Endothelial cell of umbilical vein (primary cell): Measurements from ENCODE around the gene RBM38. TPM values are rescaled to one million over a fixed set of nuclear protein-coding genes. Genes with fewer than 3 reads are reported as not detected.

Experiments used
- BruUV-seq: library from RNA; stranded (reverse); fragments of 400-500 nt; replicated peaks from 2 replicates; lab custom pipeline; 2021; lab: Mats Ljungman, UMichigan
- CTCF ChIA-PET: fragments of 300-600, 350-600 bp; sonication (Branson Sonifier 250); formaldehyde crosslinking; loops from one replicate; lab custom pipeline; 2021; ENCODE audit warnings: antibody characterized with exemption, inconsistent platforms; lab: Charles Lee
- POLR2A ChIA-PET: fragments of 300-600, 350-600 bp; sonication (Branson Sonifier 250); formaldehyde crosslinking; loops from one replicate; lab custom pipeline; 2021; ENCODE audit warnings: antibody characterized with exemption, inconsistent platforms; lab: Charles Lee
- DNase-seq: peaks from one replicate; pipeline ENCODE4 v3.0.0-alpha.2; 2011; ENCODE audit warnings: low read depth, low spot score
- FAIRE-seq: peaks from 2 replicates; lab custom pipeline; 2011; peaks lifted over from hg19 to GRCh38; lab: Jason Lieb, UNC
- H2AFZ ChIP-seq: 2 replicates; pipeline ENCODE4 v1.6.0; 2012; ENCODE audit warnings: low read depth, low read length, control low read depth, inconsistent platforms
- H3K27ac ChIP-seq: 2 replicates; pipeline ENCODE4 v1.5.1; 2011; ENCODE audit warnings: low read depth, mild to moderate bottlenecking, control low read depth, low read length, moderate library complexity; ENCODE audit not compliant: insufficient read depth
- H3K27me3 ChIP-seq, 2 experiments: 2 replicates each; pipeline versions ENCODE4 v1.6.0 to v1.6.1; 2011; ENCODE audit warnings: low read length in 2 of 2, mixed read lengths in 1 of 2; ENCODE audit not compliant: control insufficient read depth in 2 of 2, insufficient read depth in 2 of 2
- H3K36me3 ChIP-seq, 2 experiments: 2 replicates in 1 of 2; 3 replicates in 1 of 2; pipeline ENCODE4 v1.5.1; 2011; ENCODE audit warnings: low read length in 2 of 2, mild to moderate bottlenecking in 1 of 2, moderate library complexity in 1 of 2; ENCODE audit not compliant: control insufficient read depth in 2 of 2, insufficient read depth in 2 of 2; ENCODE audit errors: extremely low read depth in 1 of 2
- H3K4me1 ChIP-seq: 3 replicates; pipeline ENCODE4 v1.5.1; 2011; ENCODE audit warnings: mild to moderate bottlenecking, low read length; ENCODE audit not compliant: control insufficient read depth, insufficient read depth; ENCODE audit errors: extremely low read depth
- H3K4me2 ChIP-seq: 2 replicates; pipeline ENCODE4 v1.6.1; 2011; ENCODE audit warnings: low read length, control low read depth, mixed read lengths; ENCODE audit not compliant: insufficient read depth
- H3K4me3 ChIP-seq, 3 experiments: fragments of 200-600 bp in 1 of 3; sonication (generic), shearing (Covaris generic) in 1 of 3; replicated peaks in 1 of 3; 2 replicates each; pipeline ENCODE4 v1.5.1; 2011 to 2016; ENCODE audit warnings: control low read depth in 3 of 3, low read length in 3 of 3, mild to moderate bottlenecking in 2 of 3, inconsistent platforms in 1 of 3, low read depth in 1 of 3, moderate library complexity in 1 of 3; ENCODE audit not compliant: insufficient read depth in 1 of 3
- H3K79me2 ChIP-seq: 2 replicates; pipeline ENCODE4 v1.6.0; 2012; ENCODE audit warnings: low read length, inconsistent platforms; ENCODE audit not compliant: control insufficient read depth, insufficient read depth
- H3K9ac ChIP-seq: replicated peaks from 2 replicates; pipeline ENCODE3; 2011; ENCODE audit warnings: low read length, control low read depth; ENCODE audit not compliant: insufficient read depth; ENCODE audit errors: extremely low read depth
- H3K9me1 ChIP-seq: replicated peaks from 3 replicates; pipeline ENCODE4 v1.6.0; 2011; ENCODE audit warnings: mild to moderate bottlenecking, low read length; ENCODE audit not compliant: control insufficient read depth, insufficient read depth; ENCODE audit errors: extremely low read depth
- H3K9me3 ChIP-seq: replicated peaks from 2 replicates; pipeline ENCODE4 v1.5.1; 2012; ENCODE audit warnings: low read length, inconsistent platforms; ENCODE audit not compliant: control insufficient read depth, insufficient read depth
- H4K20me1 ChIP-seq: replicated peaks from 2 replicates; pipeline ENCODE3; 2011; ENCODE audit warnings: mild to moderate bottlenecking, low read length; ENCODE audit not compliant: control insufficient read depth, insufficient read depth; ENCODE audit errors: extremely low read depth
- CTCF ChIP-seq, 2 donors: IDR thresholded peaks; 1 replicate in 1 of 2; 2 replicates in 1 of 2; pipeline ENCODE4 v1.5.1; 2011; ENCODE audit warnings: low read length in 2 of 2, mild to moderate bottlenecking in 2 of 2, moderate library complexity in 2 of 2, control low read depth in 1 of 2, inconsistent platforms in 1 of 2, low read depth in 1 of 2; ENCODE audit not compliant: insufficient read depth in 1 of 2; ENCODE audit errors: extremely low read depth in 1 of 2
- EZH2 ChIP-seq: IDR thresholded peaks from 2 replicates; pipeline ENCODE4 v1.6.1; 2012; ENCODE audit warnings: borderline replicate concordance, low read depth, mild to moderate bottlenecking, moderate library complexity, low read length, inconsistent platforms; ENCODE audit not compliant: severe bottlenecking
- FOS ChIP-seq: IDR thresholded peaks from 2 replicates; pipeline ENCODE4 v1.6.1; 2011; ENCODE audit warnings: mild to moderate bottlenecking, low read length, moderate library complexity, borderline replicate concordance; ENCODE audit not compliant: insufficient read depth
- GATA2 ChIP-seq: IDR thresholded peaks from 2 replicates; pipeline ENCODE4 v1.7.0; 2011; ENCODE audit warnings: low read depth, mild to moderate bottlenecking, moderate library complexity, mixed read lengths, low read length; ENCODE audit not compliant: insufficient read length, insufficient read depth
- JUN ChIP-seq: IDR thresholded peaks from 2 replicates; pipeline ENCODE4 v1.6.1; 2011; ENCODE audit warnings: borderline replicate concordance, low read depth; ENCODE audit not compliant: insufficient read length, insufficient read depth
- MAX ChIP-seq: IDR thresholded peaks from 2 replicates; pipeline ENCODE4 v1.6.1; 2011; ENCODE audit not compliant: insufficient read depth, insufficient read length
- MYC ChIP-seq: IDR thresholded peaks from one replicate; pipeline ENCODE4 v1.6.1; 2011; ENCODE audit warnings: mild to moderate bottlenecking, low read depth, low read length
- POLR2A ChIP-seq: IDR thresholded peaks from 2 replicates; pipeline ENCODE4 v1.6.1; 2012; ENCODE audit warnings: low read depth, mild to moderate bottlenecking, control low read depth, low read length
- POLR2AphosphoS5 ChIP-seq: IDR thresholded peaks from 2 replicates; pipeline ENCODE4 v1.6.1; 2012; ENCODE audit warnings: low read depth, mild to moderate bottlenecking, control low read depth, low read length, moderate library complexity; ENCODE audit not compliant: insufficient read depth
- dilution Hi-C: fragments of 300-500 bp; cut with MboI; formaldehyde crosslinking; loops from one replicate; pipeline ENCODE4 v1.15.0; 2019; ENCODE audit warnings: low sequenced_read_pairs; ENCODE audit not compliant: extremely low pct_ligation_motif_present
- intact Hi-C: fragments of 100-400 bp; cut with micrococcal nuclease; formaldehyde crosslinking; loops from one replicate; pipeline ENCODE4 v1.10.0; 2022
- polyA plus RNA-seq, 4 experiments: library from polyadenylated mRNA; depleted of rRNA in 3 of 4; stranded (reverse) in 3 of 4; unstranded in 1 of 4; fragments of >200 nt; gene quantifications; 2 replicates each; pipeline versions ENCODE4 v1.2.1 to v1.2.3, GENCODE V29; 2011 to 2012; ENCODE audit warnings: missing spikeins in 1 of 4
- total RNA-seq: library from RNA; stranded (reverse); gene quantifications from 2 replicates; pipeline ENCODE4 v1.2.3, GENCODE V29; 2021

Gene RBM38
- total and polyA plus RNA-seq, 2 donors (not counting 3 experiments of a cell fraction or from before 2014, with no cell fraction given) = 22.1 to 37.4 TPM

- no peaks in the 10 kb centered on the region for H3K36me3 ChIP-seq
- H3K4me2 ChIP-seq = no peak overlapping the region
- peaks cover 4 to 8% of the 10 kb centered on the region in 2 experiments for H3K27me3 ChIP-seq
- intact Hi-C loops (no loop called here), dilution Hi-C loops (no loop called here)
- H3K27ac ChIP-seq = no peak overlapping the region
- H3K4me1 ChIP-seq = no peaks in the 10 kb centered on the region
- H2AFZ ChIP-seq = no peak overlapping the region
- FAIRE-seq = no peak
- ChIA-PET POLR2A (no interaction called here), CTCF (no interaction called here)
- no peak for TF ChIP-seq JUN
- no peak for TF ChIP-seq EZH2
- TF ChIP-seq GATA2 = no peak
- no peak for TF ChIP-seq POLR2A
- no peak for TF ChIP-seq CTCF (IDR thresholded peaks at IDR 0.05; ENCODE audit: extremely low read depth in 1 of 2, insufficient read depth in 1 of 2, low read depth in 1 of 2, low read length in 2 of 2)
- no peak for TF ChIP-seq MYC
- TF ChIP-seq POLR2AphosphoS5 = no peak
- no peak for TF ChIP-seq FOS
- TF ChIP-seq MAX = no peak
- no peak overlapping the region for H3K9ac ChIP-seq
- no peak overlapping the region for H3K4me3 ChIP-seq
- no peaks in the 10 kb centered on the region for H3K79me2 ChIP-seq
- no peaks in the 10 kb centered on the region for H3K9me3 ChIP-seq
- H4K20me1 ChIP-seq = no peaks in the 10 kb centered on the region
- H3K9me1 ChIP-seq = no peaks in the 10 kb centered on the region
- no peak for DNase-seq
- no TSS peak for BruUV-seq
These were observed 46.1 kb downstream of the RBM38 start for GRCh38 chr20:57437267-57437666.
